Liver (tissue), 9 donors: ENCODE data around the gene PIM1. TPM values are rescaled to one million over a fixed set of nuclear protein-coding genes. Genes with fewer than 3 reads are reported as not detected.

ENCODE experiments used
- DNase-seq: peaks from one replicate; pipeline ENCODE4 v3.0.0-alpha.2; 2017; ENCODE audit warnings: low spot score
- H3K27ac ChIP-seq, 2 donors: one replicate each; pipeline ENCODE4 v1.7.0; 2013; ENCODE audit warnings: inconsistent platforms in 2 of 2, low read length in 2 of 2, control low read depth in 1 of 2, low read depth in 1 of 2, mild to moderate bottlenecking in 1 of 2
- H3K27me3 ChIP-seq, 4 donors: one replicate each; pipeline versions ENCODE4 v1.6.1 to v1.7.0; 2013; ENCODE audit warnings: low read length in 3 of 4, inconsistent platforms in 1 of 4, mild to moderate bottlenecking in 1 of 4, moderate library complexity in 1 of 4; ENCODE audit not compliant: control insufficient read depth in 4 of 4, insufficient read depth in 4 of 4
- H3K36me3 ChIP-seq, 4 donors: one replicate each; pipeline versions ENCODE4 v1.6.1 to v1.7.0; 2013; ENCODE audit warnings: low read length in 3 of 4, mild to moderate bottlenecking in 3 of 4, low read depth in 1 of 4, moderate library complexity in 1 of 4; ENCODE audit not compliant: control insufficient read depth in 4 of 4, insufficient read depth in 3 of 4
- H3K4me1 ChIP-seq, 4 donors: one replicate each; pipeline versions ENCODE4 v1.6.1 to v1.7.0; 2013; ENCODE audit warnings: low read length in 3 of 4, mild to moderate bottlenecking in 3 of 4, moderate library complexity in 1 of 4; ENCODE audit not compliant: control insufficient read depth in 4 of 4, insufficient read depth in 4 of 4
- H3K4me3 ChIP-seq, 3 donors: one replicate each; pipeline versions ENCODE4 v1.6.1 to v1.7.0; 2013; ENCODE audit warnings: low read length in 3 of 3, control low read depth in 1 of 3, low read depth in 1 of 3, mild to moderate bottlenecking in 1 of 3
- H3K9ac ChIP-seq, 2 donors: one replicate each; pipeline ENCODE4 v1.7.0; 2013; ENCODE audit warnings: low read length in 2 of 2, mild to moderate bottlenecking in 2 of 2, moderate library complexity in 2 of 2, control low read depth in 1 of 2, low read depth in 1 of 2
- H3K9me3 ChIP-seq, 4 donors: one replicate each; pipeline versions ENCODE4 v1.6.1 to v1.7.0; 2013; ENCODE audit warnings: low read length in 3 of 4; ENCODE audit not compliant: control insufficient read depth in 4 of 4
- ATF3 ChIP-seq: IDR thresholded peaks from 2 replicates; pipeline ENCODE4 v1.6.1; 2016; ENCODE audit warnings: antibody characterized with exemption
- EGR1 ChIP-seq, 2 donors: IDR thresholded peaks; 2 replicates each; pipeline ENCODE4 v1.6.1; 2016 to 2018; ENCODE audit warnings: antibody characterized with exemption in 2 of 2, low read depth in 2 of 2
- GABPA ChIP-seq, 2 donors: IDR thresholded peaks in 1 of 2; conservative IDR thresholded peaks in 1 of 2; 2 replicates each; pipeline ENCODE4 v1.6.1; 2016; ENCODE audit warnings: antibody characterized with exemption in 2 of 2, mild to moderate bottlenecking in 1 of 2, moderate library complexity in 1 of 2
- HNF4A ChIP-seq, 2 donors: conservative IDR thresholded peaks; 2 replicates each; pipeline ENCODE4 v1.6.1; 2016; ENCODE audit warnings: antibody characterized with exemption in 2 of 2, mild to moderate bottlenecking in 2 of 2
- HNF4G ChIP-seq: IDR thresholded peaks from 2 replicates; pipeline ENCODE4 v1.6.1; 2016; ENCODE audit warnings: antibody characterized with exemption
- JUND ChIP-seq, 2 donors: IDR thresholded peaks; 2 replicates each; pipeline ENCODE4 v1.6.1; 2016; ENCODE audit warnings: antibody characterized with exemption in 2 of 2
- NR2F2 ChIP-seq: IDR thresholded peaks from 2 replicates; pipeline ENCODE4 v1.6.1; 2016; ENCODE audit warnings: antibody characterized with exemption
- RXRA ChIP-seq, 2 donors: IDR thresholded peaks; 2 replicates each; pipeline ENCODE4 v1.6.1; 2017 to 2018; ENCODE audit warnings: antibody characterized with exemption in 2 of 2, mild to moderate bottlenecking in 1 of 2
- SP1 ChIP-seq: IDR thresholded peaks from 2 replicates; pipeline ENCODE4 v1.6.1; 2018; ENCODE audit warnings: antibody characterized with exemption, mild to moderate bottlenecking
- TAF1 ChIP-seq: conservative IDR thresholded peaks from 2 replicates; pipeline ENCODE4 v1.6.1; 2016; ENCODE audit warnings: antibody characterized with exemption, mild to moderate bottlenecking
- YY1 ChIP-seq: IDR thresholded peaks from 2 replicates; pipeline ENCODE4 v1.6.1; 2016; ENCODE audit warnings: antibody characterized with exemption, mild to moderate bottlenecking
- WGBS: extraction: QIAGEN DNeasy Blood & Tissue Kit; methylation state at CpG from one replicate; pipeline ENCODE4 v1.1.7; 2013; 5-methylcytosine and 5-hydroxymethylcytosine counted together
- polyA plus RNA-seq, 2 donors: library from polyadenylated mRNA; stranded (reverse) in 1 of 2; unstranded in 1 of 2; fragments of 200-250 nt in 1 of 2; fragments of >200 nt in 1 of 2; fragmentation: Nextera tagmentation in 1 of 2; extraction: Ambion mirVana in 1 of 2; gene quantifications; one replicate each; pipeline versions ENCODE4 v1.2.1 to v1.2.3, GENCODE V29; 2013 to 2015
- total RNA-seq, 2 donors: library from RNA; depleted of rRNA; stranded (reverse); fragments of >200 nt; gene quantifications; one replicate each; pipeline ENCODE4 v1.2.3, GENCODE V29; 2014
- TF ChIP-seq, protein P1 (sequence below): IDR thresholded peaks from 2 replicates; pipeline ENCODE4 v1.6.1; 2016; ENCODE audit warnings: antibody characterized with exemption
- TF ChIP-seq, protein P2 (sequence below): IDR thresholded peaks from 2 replicates; pipeline ENCODE4 v1.6.1; 2016; ENCODE audit warnings: antibody characterized with exemption, mild to moderate bottlenecking
- donor health status: healthy.
- donor health status: healthy.
- donor health status: healthy.
- donor health status: healthy.
- donor health status: healthy.

PIM1 gene
- total and polyA plus RNA-seq, 4 donors = 5.5 to 141 (median 10.6) TPM

DNA sequence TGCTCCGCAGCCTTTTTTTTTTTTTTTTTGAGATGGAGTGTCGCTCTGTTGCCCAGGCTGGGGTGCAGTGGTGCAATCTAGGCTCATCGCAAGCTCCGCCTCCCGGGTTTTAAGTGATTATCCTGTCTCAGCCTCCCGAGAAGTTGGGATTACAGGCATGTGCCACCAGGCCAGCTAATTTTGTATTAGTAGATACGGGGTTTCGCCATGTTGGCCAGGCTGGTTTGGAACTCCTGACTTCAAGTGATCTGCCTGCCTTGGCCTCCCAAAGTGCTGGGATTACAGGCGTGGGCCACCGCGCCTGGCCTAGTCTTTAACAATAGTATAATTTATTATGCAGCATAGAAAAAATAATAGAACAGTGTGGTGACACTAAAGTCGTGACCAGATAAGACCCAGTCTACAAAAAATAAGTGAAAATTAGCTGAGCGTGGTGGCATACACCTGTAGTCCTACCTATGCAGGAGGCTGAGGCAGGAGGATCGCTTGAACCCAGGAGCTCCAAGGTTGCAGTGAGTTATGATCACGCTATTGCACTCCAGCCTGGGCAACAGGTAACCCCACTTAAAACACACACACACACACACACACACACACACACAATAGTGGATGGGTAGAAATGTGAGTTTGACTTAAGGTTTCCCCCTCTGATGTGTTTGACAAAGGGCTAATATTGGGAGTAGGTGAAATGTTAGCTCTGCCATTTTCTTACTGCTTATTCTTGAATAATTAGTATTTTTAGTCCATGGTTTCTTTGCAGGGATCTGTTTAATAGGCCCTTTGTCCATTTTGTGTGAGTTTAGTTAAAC is 6.5 kb downstream of the PIM1 start:
- TF ChIP-seq YY1 = no peak
- TF ChIP-seq SP1 = no peak
- TF ChIP-seq, protein P1, sequence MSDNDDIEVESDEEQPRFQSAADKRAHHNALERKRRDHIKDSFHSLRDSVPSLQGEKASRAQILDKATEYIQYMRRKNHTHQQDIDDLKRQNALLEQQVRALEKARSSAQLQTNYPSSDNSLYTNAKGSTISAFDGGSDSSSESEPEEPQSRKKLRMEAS = no peak
- TF ChIP-seq GABPA (IDR thresholded peaks at IDR 0.05 in 1 of 2, conservative IDR thresholded peaks at IDR 0.05 in 1 of 2) = no peak
- no peak for TF ChIP-seq JUND (IDR thresholded peaks at IDR 0.05)
- TF ChIP-seq, protein P2, sequence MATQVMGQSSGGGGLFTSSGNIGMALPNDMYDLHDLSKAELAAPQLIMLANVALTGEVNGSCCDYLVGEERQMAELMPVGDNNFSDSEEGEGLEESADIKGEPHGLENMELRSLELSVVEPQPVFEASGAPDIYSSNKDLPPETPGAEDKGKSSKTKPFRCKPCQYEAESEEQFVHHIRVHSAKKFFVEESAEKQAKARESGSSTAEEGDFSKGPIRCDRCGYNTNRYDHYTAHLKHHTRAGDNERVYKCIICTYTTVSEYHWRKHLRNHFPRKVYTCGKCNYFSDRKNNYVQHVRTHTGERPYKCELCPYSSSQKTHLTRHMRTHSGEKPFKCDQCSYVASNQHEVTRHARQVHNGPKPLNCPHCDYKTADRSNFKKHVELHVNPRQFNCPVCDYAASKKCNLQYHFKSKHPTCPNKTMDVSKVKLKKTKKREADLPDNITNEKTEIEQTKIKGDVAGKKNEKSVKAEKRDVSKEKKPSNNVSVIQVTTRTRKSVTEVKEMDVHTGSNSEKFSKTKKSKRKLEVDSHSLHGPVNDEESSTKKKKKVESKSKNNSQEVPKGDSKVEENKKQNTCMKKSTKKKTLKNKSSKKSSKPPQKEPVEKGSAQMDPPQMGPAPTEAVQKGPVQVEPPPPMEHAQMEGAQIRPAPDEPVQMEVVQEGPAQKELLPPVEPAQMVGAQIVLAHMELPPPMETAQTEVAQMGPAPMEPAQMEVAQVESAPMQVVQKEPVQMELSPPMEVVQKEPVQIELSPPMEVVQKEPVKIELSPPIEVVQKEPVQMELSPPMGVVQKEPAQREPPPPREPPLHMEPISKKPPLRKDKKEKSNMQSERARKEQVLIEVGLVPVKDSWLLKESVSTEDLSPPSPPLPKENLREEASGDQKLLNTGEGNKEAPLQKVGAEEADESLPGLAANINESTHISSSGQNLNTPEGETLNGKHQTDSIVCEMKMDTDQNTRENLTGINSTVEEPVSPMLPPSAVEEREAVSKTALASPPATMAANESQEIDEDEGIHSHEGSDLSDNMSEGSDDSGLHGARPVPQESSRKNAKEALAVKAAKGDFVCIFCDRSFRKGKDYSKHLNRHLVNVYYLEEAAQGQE = no peak
- TF ChIP-seq TAF1 = no peak
- no peak for TF ChIP-seq RXRA (IDR thresholded peaks at IDR 0.05)
- TF ChIP-seq NR2F2 = no peak
- no peak for TF ChIP-seq ATF3
- TF ChIP-seq HNF4G = no peak
- no peak for TF ChIP-seq HNF4A (conservative IDR thresholded peaks at IDR 0.05)
- no peak for TF ChIP-seq EGR1 (IDR thresholded peaks at IDR 0.05; ENCODE audit: low read depth in 2 of 2)
- no peak overlapping the region for H3K4me3 ChIP-seq
- H3K9ac ChIP-seq = no peak overlapping the region
- H3K27ac ChIP-seq = no peak overlapping the region
- H3K27me3 ChIP-seq = no peaks in the 10 kb centered on the region
- no peaks in the 10 kb centered on the region for H3K9me3 ChIP-seq
- peaks cover 18 to 31% (median 26%) of the 10 kb centered on the region in 4 donors for H3K36me3 ChIP-seq
- no peak for DNase-seq
- H3K4me1 ChIP-seq = peaks cover 3 to 14% (median 4%) of the 10 kb centered on the region in 4 donors
- 94% methylated on average over 15 of the region's 15 CpGs for WGBS

- no peaks in the 10 kb centered on the region for H3K27me3 ChIP-seq
- H3K4me3 ChIP-seq = no peak overlapping the region
- H3K9me3 ChIP-seq = no peaks in the 10 kb centered on the region
- no peak overlapping the region for H3K9ac ChIP-seq
- peaks cover 18 to 30% (median 26%) of the 10 kb centered on the region in 4 donors for H3K36me3 ChIP-seq
- 64% methylated on average over 10 of the region's 10 CpGs for WGBS
- peaks cover 3 to 14% (median 4%) of the 10 kb centered on the region in 4 donors for H3K4me1 ChIP-seq
- no peak for TF ChIP-seq HNF4G
- TF ChIP-seq JUND (IDR thresholded peaks at IDR 0.05) = no peak
- no peak for TF ChIP-seq HNF4A (conservative IDR thresholded peaks at IDR 0.05)
- TF ChIP-seq YY1 = no peak
- no peak for TF ChIP-seq RXRA (IDR thresholded peaks at IDR 0.05)
- no peak for TF ChIP-seq NR2F2
- no peak for TF ChIP-seq ATF3
- no peak for TF ChIP-seq SP1
- DNase-seq = no peak
- no peak overlapping the region for H3K27ac ChIP-seq
Observed at GRCh38 chr6:37177077-37177934, 7.4 kb downstream of the PIM1 start.
